Gastroesophageal sphincter (tissue), 4 donors: ENCODE results near the gene UHMK1. TPM values are rescaled to one million over a fixed set of nuclear protein-coding genes. Genes with fewer than 3 reads are reported as not detected.
A peak's percentile ranks its signal among the peaks of the same experiment; 100 is the strongest.

Experiments
- ATAC-seq: fragments of 150-250 bp; one replicate; pipeline ENCODE4 v1.9.1; 2016; ENCODE audit warnings: mild to moderate bottlenecking, moderate library complexity
- H3K27ac ChIP-seq, 4 donors: fragments of 200-600 bp; sonication (generic) in 3 of 4; 1 replicate in 3 of 4; 2 replicates in 1 of 4; pipeline ENCODE4 v1.5.1; 2016 to 2019
- H3K27me3 ChIP-seq: fragments of 200-600 bp; sonication (generic); one replicate; pipeline ENCODE4 v1.5.1; 2019
- H3K36me3 ChIP-seq, 2 donors: fragments of 200-600 bp; sonication (generic); one replicate each; pipeline ENCODE4 v1.5.1; 2019; ENCODE audit warnings: control low read depth in 1 of 2
- H3K4me1 ChIP-seq, 3 donors: fragments of 200-600 bp; sonication (generic); 1 replicate in 2 of 3; 2 replicates in 1 of 3; pipeline ENCODE4 v1.5.1; 2016 to 2019; ENCODE audit warnings: control low read depth in 2 of 3
- H3K4me3 ChIP-seq, 2 donors: fragments of 200-600 bp; sonication (generic); one replicate each; pipeline ENCODE4 v1.5.1; 2019; ENCODE audit warnings: mild to moderate bottlenecking in 1 of 2, moderate library complexity in 1 of 2
- H3K9me3 ChIP-seq, 3 donors: fragments of 200-600 bp; sonication (generic); one replicate each; pipeline ENCODE4 v1.5.1; 2017 to 2019; ENCODE audit warnings: control low read depth in 2 of 3
- CTCF ChIP-seq, 4 experiments: fragments of 200-600 bp in 2 of 4; fragments of 450-650 bp in 2 of 4; sonication (generic) in 1 of 4; IDR thresholded peaks; one replicate each; pipeline ENCODE4 v1.5.1; 2017 to 2019; ENCODE audit warnings: antibody characterized with exemption in 4 of 4, mild to moderate bottlenecking in 2 of 4, moderate library complexity in 2 of 4
- EP300 ChIP-seq: sonication (generic); formaldehyde crosslinking; IDR thresholded peaks from one replicate; pipeline ENCODE4 v1.6.1; 2017; ENCODE audit warnings: antibody characterized with exemption, mild to moderate bottlenecking
- POLR2A ChIP-seq, 2 donors: fragments of 450-650 bp; IDR thresholded peaks; one replicate each; pipeline ENCODE4 v1.6.1; 2017; ENCODE audit warnings: antibody characterized with exemption in 2 of 2, mild to moderate bottlenecking in 2 of 2, moderate library complexity in 1 of 2
- POLR2AphosphoS5 ChIP-seq: sonication (generic); formaldehyde crosslinking; IDR thresholded peaks from one replicate; pipeline ENCODE4 v1.6.1; 2017; ENCODE audit warnings: antibody characterized with exemption
- WGBS, 2 donors: methylation state at CpG; one replicate each; pipeline ENCODE4 v1.1.5; 2018; ENCODE audit warnings: low coverage in 1 of 2; 5-methylcytosine and 5-hydroxymethylcytosine counted together
- total RNA-seq, 4 donors: library from RNA; depleted of rRNA; stranded (reverse); fragments of >200 nt; gene quantifications; one replicate each; pipeline ENCODE4 v1.1.0, GENCODE V29; 2016

The UHMK1 gene
- total RNA-seq, 4 donors from 2014 or later: 27.6 to 41.1 (median 32.3) TPM

GRCh38 chr1:162562470-162562828, 64.8 kb downstream of the UHMK1 start:
- no peaks in the 10 kb centered on the region for H3K27me3 ChIP-seq
- peak overlapping the region; percentile 90 to 99 (median 97) for H3K27ac ChIP-seq
- ATAC-seq: no peak
- WGBS, 2 donors: 35 to 38% methylated on average over 4 to 5 of the region's 5 CpGs
- TF ChIP-seq EP300 (no peak), POLR2AphosphoS5 (peak; percentile 29)
- peak overlapping the region; percentile 49 to 95 for H3K4me3 ChIP-seq
- peaks cover 6 to 52% (median 6%) of the 10 kb centered on the region in 3 donors for H3K4me1 ChIP-seq
- peaks cover 0 to 16% of the 10 kb centered on the region in 2 donors for H3K36me3 ChIP-seq
- no peaks in the 10 kb centered on the region for H3K9me3 ChIP-seq

GRCh38 chr1:162564762-162565218, 67.2 kb downstream of the UHMK1 start:
- TF ChIP-seq CTCF (IDR thresholded peaks at IDR 0.05) (no peak), POLR2A (IDR thresholded peaks at IDR 0.05) (no peak), EP300 (no peak), POLR2AphosphoS5 (no peak)
- ATAC-seq: no peak
- peak overlapping the region in 1 of 4 donors; percentile 99 for H3K27ac ChIP-seq
- peaks cover 8 to 69% (median 9%) of the 10 kb centered on the region in 3 donors for H3K4me1 ChIP-seq
- no peaks in the 10 kb centered on the region for H3K27me3 ChIP-seq
- H3K4me3 ChIP-seq: peak overlapping the region in 1 of 2 donors; percentile 95
- peaks cover 0 to 24% of the 10 kb centered on the region in 2 donors for H3K36me3 ChIP-seq
- WGBS, 2 donors: 78 to 85% methylated on average over 5 of the region's 5 CpGs
- no peaks in the 10 kb centered on the region for H3K9me3 ChIP-seq

- H3K36me3 ChIP-seq: peaks cover 0 to 24% of the 10 kb centered on the region in 2 donors
- H3K27ac ChIP-seq: no peak overlapping the region
- H3K4me1 ChIP-seq: peaks cover 4 to 67% (median 6%) of the 10 kb centered on the region in 3 donors
- H3K27me3 ChIP-seq: no peaks in the 10 kb centered on the region
- no peaks in the 10 kb centered on the region for H3K9me3 ChIP-seq
- TF ChIP-seq CTCF (IDR thresholded peaks at IDR 0.05) (no peak), POLR2A (IDR thresholded peaks at IDR 0.05) (no peak), EP300 (no peak), POLR2AphosphoS5 (no peak)
- no peak for ATAC-seq
- no peak overlapping the region for H3K4me3 ChIP-seq
Observed at GRCh38 chr1:162565460-162565859, 67.8 kb downstream of the UHMK1 start.

GRCh38 chr1:162566870-162567269, 69.3 kb downstream of the UHMK1 start:
- peaks cover 2 to 76% (median 6%) of the 10 kb centered on the region in 3 donors for H3K4me1 ChIP-seq
- H3K27ac ChIP-seq: no peak overlapping the region
- 90 to 100% methylated on average over 1 of the region's 1 CpG for WGBS, 2 donors
- H3K36me3 ChIP-seq: peaks cover 0 to 24% of the 10 kb centered on the region in 2 donors
- no peak for ATAC-seq
- H3K4me3 ChIP-seq: no peak overlapping the region
- TF ChIP-seq POLR2AphosphoS5 (no peak), CTCF (IDR thresholded peaks at IDR 0.05) (no peak), POLR2A (IDR thresholded peaks at IDR 0.05) (no peak), EP300 (no peak)
- no peaks in the 10 kb centered on the region for H3K9me3 ChIP-seq
- H3K27me3 ChIP-seq: no peaks in the 10 kb centered on the region

- peaks cover 0 to 24% of the 10 kb centered on the region in 2 donors for H3K36me3 ChIP-seq
- ATAC-seq: no peak
- H3K9me3 ChIP-seq: no peaks in the 10 kb centered on the region
- H3K4me1 ChIP-seq: peaks cover 5 to 78% (median 6%) of the 10 kb centered on the region in 3 donors
- no peak overlapping the region for H3K4me3 ChIP-seq
- 29 to 55% methylated on average over 4 of the region's 4 CpGs for WGBS, 2 donors
- no peak overlapping the region for H3K27ac ChIP-seq
- TF ChIP-seq CTCF (IDR thresholded peaks at IDR 0.05) (no peak), POLR2AphosphoS5 (no peak), EP300 (no peak), POLR2A (IDR thresholded peaks at IDR 0.05) (no peak)
- H3K27me3 ChIP-seq: no peaks in the 10 kb centered on the region
Observed at GRCh38 chr1:162568802-162569201, 71.2 kb downstream of the UHMK1 start.
